Mesothelial cell of epicardium (in vitro differentiated cells): ENCODE measurements around the gene SOX13. TPM values are rescaled to one million over a fixed set of nuclear protein-coding genes. Genes with fewer than 3 reads are reported as not detected.
A peak's percentile ranks its signal among the peaks of the same experiment; 100 is the strongest.

Experiments used
- DNase-seq, 2 experiments: peaks; one replicate each; pipeline ENCODE4 v3.0.0; 2021; ENCODE audit warnings: low spot score in 2 of 2; ENCODE audit not compliant: unreplicated experiment in 2 of 2
- H3K27ac Mint-ChIP-seq: 2 replicates; pipeline ENCODE4 v1.8.0; 2021; ENCODE audit warnings: mixed read lengths
- H3K27me3 Mint-ChIP-seq: 2 replicates; pipeline ENCODE4 v1.8.0; 2021; ENCODE audit warnings: low read depth, mixed read lengths
- H3K36me3 Mint-ChIP-seq: 2 replicates; pipeline ENCODE4 v1.8.0; 2021; ENCODE audit warnings: mixed read lengths
- H3K4me1 Mint-ChIP-seq: 2 replicates; pipeline ENCODE4 v1.8.0; 2021; ENCODE audit warnings: mixed read lengths
- H3K4me3 Mint-ChIP-seq: 2 replicates; pipeline ENCODE4 v1.8.0; 2021; ENCODE audit warnings: mild to moderate bottlenecking, moderate library complexity, mixed read lengths
- H3K9me3 Mint-ChIP-seq: 2 replicates; pipeline ENCODE4 v1.8.0; 2021; ENCODE audit warnings: mixed read lengths
- CTCF ChIP-seq: fragments of 200-600 bp; sonication (generic); IDR thresholded peaks from one replicate; pipeline ENCODE4 v1.5.0; 2021; ENCODE audit warnings: antibody characterized with exemption; ENCODE audit not compliant: unreplicated experiment
- total RNA-seq: library from RNA; stranded (reverse); gene quantifications from 3 replicates; pipeline ENCODE4 v1.2.1, GENCODE V29; 2021

Gene SOX13
- total RNA-seq, 1 donor from 2014 or later, result 61.7 TPM

- H3K4me1 Mint-ChIP-seq, result peaks cover 41% of the 10 kb centered on the region
- no peak for TF ChIP-seq CTCF
- peak overlapping the region; percentile 95 for H3K27ac Mint-ChIP-seq
- no peaks in the 10 kb centered on the region for H3K27me3 Mint-ChIP-seq
- peak overlapping the region; percentile 98 for H3K4me3 Mint-ChIP-seq
- H3K9me3 Mint-ChIP-seq, result no peaks in the 10 kb centered on the region
- DNase-seq, result peak; percentile 43 to 71
- no peaks in the 10 kb centered on the region for H3K36me3 Mint-ChIP-seq
Observed at GRCh38 chr1:204074274-204075138, 1.6 kb downstream of the SOX13 start.

GRCh38 chr1:204075139-204075521, 2.2 kb downstream of the SOX13 start:
- H3K4me3 Mint-ChIP-seq, result peak overlapping the region; percentile 98
- no peaks in the 10 kb centered on the region for H3K9me3 Mint-ChIP-seq
- H3K27ac Mint-ChIP-seq, result peak overlapping the region; percentile 95
- H3K27me3 Mint-ChIP-seq, result no peaks in the 10 kb centered on the region
- H3K4me1 Mint-ChIP-seq, result peaks cover 47% of the 10 kb centered on the region
- DNase-seq, result no peak
- no peaks in the 10 kb centered on the region for H3K36me3 Mint-ChIP-seq
- TF ChIP-seq CTCF, result no peak

GRCh38 chr1:204075890-204076846, 3.3 kb downstream of the SOX13 start:
- TF ChIP-seq CTCF, result no peak
- DNase-seq, result no peak
- H3K36me3 Mint-ChIP-seq, result no peaks in the 10 kb centered on the region
- H3K9me3 Mint-ChIP-seq, result no peaks in the 10 kb centered on the region
- peak overlapping the region; percentile 95 for H3K27ac Mint-ChIP-seq
- H3K4me3 Mint-ChIP-seq, result peak overlapping the region; percentile 98
- H3K27me3 Mint-ChIP-seq, result no peaks in the 10 kb centered on the region
- peaks cover 56% of the 10 kb centered on the region for H3K4me1 Mint-ChIP-seq

GRCh38 chr1:204076891-204077290, 4.0 kb downstream of the SOX13 start:
- no peak for TF ChIP-seq CTCF
- H3K4me1 Mint-ChIP-seq, result peaks cover 62% of the 10 kb centered on the region
- H3K9me3 Mint-ChIP-seq, result no peaks in the 10 kb centered on the region
- no peak overlapping the region for H3K4me3 Mint-ChIP-seq
- no peaks in the 10 kb centered on the region for H3K27me3 Mint-ChIP-seq
- peak overlapping the region; percentile 95 for H3K27ac Mint-ChIP-seq
- DNase-seq, result no peak
- H3K36me3 Mint-ChIP-seq, result no peaks in the 10 kb centered on the region

- Mint-ChIP-seq H3K27me3 (no peaks in the 10 kb centered on the region), H3K27ac (peak overlapping the region; percentile 95), H3K9me3 (no peaks in the 10 kb centered on the region), H3K4me3 (peak overlapping the region; percentile 42), H3K36me3 (no peaks in the 10 kb centered on the region), H3K4me1 (peaks cover 71% of the 10 kb centered on the region)
- no peak for DNase-seq
- no peak for TF ChIP-seq CTCF
Observed at GRCh38 chr1:204077979-204078696, 5.2 kb downstream of the SOX13 start.
